Activated CD8-positive, alpha-beta memory T cell treated with anti-CD3 and anti-CD28 coated beads, Interleukin-2, amount 50 U/mL, for 1 hour (primary cell): ENCODE data around the gene HOXA5.

ENCODE experiments used
- DNase-seq: peaks from one replicate; pipeline ENCODE4 v3.0.0-alpha.2; 2020; ENCODE audit errors: extremely low read depth

HOXA5 gene

GRCh38 chr7:27119412-27119911 lies 24.0 kb downstream of the HOXA5 start:
- DNase-seq: no peak

GRCh38 chr7:27118580-27118979 lies 24.9 kb downstream of the HOXA5 start:
- no peak for DNase-seq

- DNase-seq: no peak
Measured at GRCh38 chr7:27117887-27118491, 25.5 kb downstream of the HOXA5 start.

GRCh38 chr7:27116962-27117886 lies 26.3 kb downstream of the HOXA5 start:
- no peak for DNase-seq

- DNase-seq: no peak
Measured at GRCh38 chr7:27116031-27116961, 27.2 kb downstream of the HOXA5 start.

- DNase-seq: no peak
Measured at GRCh38 chr7:27115221-27116026, 28.1 kb downstream of the HOXA5 start.

- no peak for DNase-seq
Measured at GRCh38 chr7:27114881-27115220, 28.6 kb downstream of the HOXA5 start.

GRCh38 chr7:27113991-27114769 lies 29.3 kb downstream of the HOXA5 start:
- DNase-seq: no peak

GRCh38 chr7:27112955-27113949 lies 30.2 kb downstream of the HOXA5 start:
- no peak for DNase-seq

GRCh38 chr7:27112361-27112760 lies 31.1 kb downstream of the HOXA5 start:
- DNase-seq: no peak

- DNase-seq: no peak
Measured at GRCh38 chr7:27111751-27112277, 31.7 kb downstream of the HOXA5 start.

- no peak for DNase-seq
Measured at GRCh38 chr7:27111042-27111750, 32.3 kb downstream of the HOXA5 start.

- DNase-seq: no peak
Measured at GRCh38 chr7:27110186-27111031, 33.1 kb downstream of the HOXA5 start.

- no peak for DNase-seq
Measured at GRCh38 chr7:27109466-27110185, 33.9 kb downstream of the HOXA5 start.

- no peak for DNase-seq
Measured at GRCh38 chr7:27108390-27109127, 34.9 kb downstream of the HOXA5 start.
